NK-92 (cell line): Measurements from ENCODE around the gene ACRV1.
"Not testable (repeated sequence)": the region's sequence is repeated elsewhere in the genome, so short reads cannot be mapped to it uniquely, and the experiment has no call there.

Experiments
- DNase-seq: peaks from one replicate; lab custom pipeline; 2025; ENCODE audit not compliant: unreplicated experiment; lab: John Stamatoyannopoulos, UW

Gene ACRV1

GRCh38 chr11:125680747-125681146, at the start of gene ACRV1:
Gene ACRV1, minus strand, starts transcription at chr11:125680847. Its CDS starts 67 bp downstream, at chr11:125680780.
- no peak for DNase-seq

GRCh38 chr11:125728969-125729368, 48.3 kb upstream of the ACRV1 start:
- no peak for DNase-seq

- no peak for DNase-seq
These were observed 43.5 kb upstream of the ACRV1 start for GRCh38 chr11:125724125-125724524.

GRCh38 chr11:125720781-125721180, 40.1 kb upstream of the ACRV1 start:
- DNase-seq: no peak

GRCh38 chr11:125704686-125705085, 24.0 kb upstream of the ACRV1 start:
- not testable (repeated sequence) for DNase-seq

GRCh38 chr11:125701858-125702621, 21.4 kb upstream of the ACRV1 start:
- DNase-seq: no peak

- no peak for DNase-seq
These were observed 20.5 kb upstream of the ACRV1 start for GRCh38 chr11:125701018-125701610.

- no peak for DNase-seq
These were observed 14.3 kb upstream of the ACRV1 start for GRCh38 chr11:125694951-125695350.

GRCh38 chr11:125692887-125693286, 12.2 kb upstream of the ACRV1 start:
- no peak for DNase-seq

GRCh38 chr11:125690006-125690405, 9.4 kb upstream of the ACRV1 start:
- no peak for DNase-seq

- no peak for DNase-seq
These were observed 8.7 kb upstream of the ACRV1 start for GRCh38 chr11:125689274-125689859.

GRCh38 chr11:125688632-125689031, 8.0 kb upstream of the ACRV1 start:
- DNase-seq: no peak

- no peak for DNase-seq
These were observed 7.4 kb upstream of the ACRV1 start for GRCh38 chr11:125688066-125688465.

- no peak for DNase-seq
These were observed 4.6 kb upstream of the ACRV1 start for GRCh38 chr11:125685228-125685627.

GRCh38 chr11:125679837-125680236, 810 bp downstream of the ACRV1 start:
- no peak for DNase-seq

- DNase-seq: no peak
These were observed 1.2 kb downstream of the ACRV1 start for GRCh38 chr11:125679397-125679796.

- no peak for DNase-seq
These were observed 5.5 kb downstream of the ACRV1 start for GRCh38 chr11:125675196-125675595.

- DNase-seq: no peak
These were observed 6.4 kb downstream of the ACRV1 start for GRCh38 chr11:125674210-125674609.

GRCh38 chr11:125671561-125671960, 9.1 kb downstream of the ACRV1 start:
- DNase-seq: no peak

GRCh38 chr11:125670172-125670571, 10.5 kb downstream of the ACRV1 start:
- DNase-seq: no peak

- DNase-seq: no peak
These were observed 13.5 kb downstream of the ACRV1 start for GRCh38 chr11:125667151-125667550.

GRCh38 chr11:125663910-125664309, 16.7 kb downstream of the ACRV1 start:
- DNase-seq: no peak
